SJSA1 (cell line): ENCODE measurements around the gene QRICH1. TPM values are rescaled to one million over a fixed set of nuclear protein-coding genes. Genes with fewer than 3 reads are reported as not detected.

ENCODE experiments used
- DNase-seq, 2 experiments: peaks; one replicate each; pipeline ENCODE4 v3.0.0-alpha.2; 2015 to 2020; ENCODE audit warnings: low spot score in 2 of 2, low read depth in 1 of 2
- H3K27ac ChIP-seq: fragments of 250-450 bp; sonication (Bioruptor Pico); 2 replicates; pipeline ENCODE4 v1.5.1; 2020; ENCODE audit warnings: mild to moderate bottlenecking, moderate library complexity
- H3K27me3 ChIP-seq: fragments of 250-450 bp; sonication (Bioruptor Pico); replicated peaks from 2 replicates; pipeline ENCODE4 v1.5.1; 2020; ENCODE audit warnings: mild to moderate bottlenecking, moderate library complexity
- H3K36me3 ChIP-seq: fragments of 250-450 bp; sonication (Bioruptor Pico); 2 replicates; pipeline ENCODE4 v1.5.1; 2020; ENCODE audit warnings: mild to moderate bottlenecking
- H3K4me1 ChIP-seq: fragments of 250-450 bp; sonication (Bioruptor Pico); replicated peaks from 2 replicates; pipeline ENCODE4 v1.6.1; 2021; ENCODE audit warnings: mild to moderate bottlenecking
- H3K4me3 ChIP-seq: fragments of 250-450 bp; sonication (Bioruptor Pico); 2 replicates; pipeline ENCODE4 v1.5.1; 2020; ENCODE audit warnings: mild to moderate bottlenecking
- H3K9me3 ChIP-seq: fragments of 250-450 bp; sonication (Bioruptor Pico); replicated peaks from 2 replicates; pipeline ENCODE4 v1.5.1; 2020; ENCODE audit warnings: mild to moderate bottlenecking
- total RNA-seq: library from RNA; depleted of rRNA; stranded (reverse); fragments of >200 nt; shearing (Covaris generic); gene quantifications from 2 replicates; pipeline ENCODE4 v1.2.3, GENCODE V29; 2014

QRICH1 gene
- total RNA-seq, 1 experiment from 2014 or later: 77.3 TPM

- Histone ChIP-seq H3K27me3 (no peaks in the 10 kb centered on the region), H3K36me3 (peaks cover 69% of the 10 kb centered on the region), H3K4me1 (peaks cover 35% of the 10 kb centered on the region), H3K27ac (peak overlapping the region; percentile 98), H3K4me3 (peak overlapping the region; percentile 96), H3K9me3 (no peaks in the 10 kb centered on the region)
- peak in 1 of 2 experiments; percentile 21 for DNase-seq
Measured at GRCh38 chr3:49022688-49023171, 71.1 kb downstream of the QRICH1 start.

GRCh38 chr3:49021813-49022687 lies 71.8 kb downstream of the QRICH1 start, which contains the start of gene NDUFAF3:
Gene NDUFAF3, plus strand, starts transcription at chr3:49022121. Its CDS starts 24 bp downstream, at chr3:49022145.
- DNase-seq: peak; percentile 87 to 91
- Histone ChIP-seq H3K9me3 (no peaks in the 10 kb centered on the region), H3K4me1 (peaks cover 38% of the 10 kb centered on the region), H3K27ac (peak within 1 kb of the TSS; percentile 98), H3K36me3 (peaks cover 62% of the 10 kb centered on the region), H3K4me3 (peak within 1 kb of the TSS; percentile 96), H3K27me3 (no peaks in the 10 kb centered on the region)

- Histone ChIP-seq H3K27ac (peak overlapping the region; percentile 98), H3K27me3 (no peaks in the 10 kb centered on the region), H3K36me3 (peaks cover 62% of the 10 kb centered on the region), H3K4me1 (peaks cover 37% of the 10 kb centered on the region), H3K4me3 (peak overlapping the region; percentile 96), H3K9me3 (no peaks in the 10 kb centered on the region)
- DNase-seq: peak; percentile 98
Measured at GRCh38 chr3:49021213-49021812, 72.6 kb downstream of the QRICH1 start.

- H3K4me3 ChIP-seq: peak overlapping the region; percentile 96
- no peaks in the 10 kb centered on the region for H3K9me3 ChIP-seq
- DNase-seq: peak in 1 of 2 experiments; percentile 54
- peak overlapping the region; percentile 98 for H3K27ac ChIP-seq
- peaks cover 62% of the 10 kb centered on the region for H3K36me3 ChIP-seq
- H3K27me3 ChIP-seq: no peaks in the 10 kb centered on the region
- H3K4me1 ChIP-seq: peaks cover 37% of the 10 kb centered on the region
Measured at GRCh38 chr3:49020330-49021212, 73.3 kb downstream of the QRICH1 start.

GRCh38 chr3:49019941-49020329 lies 73.9 kb downstream of the QRICH1 start:
- no peaks in the 10 kb centered on the region for H3K27me3 ChIP-seq
- no peaks in the 10 kb centered on the region for H3K9me3 ChIP-seq
- peak overlapping the region; percentile 96 for H3K4me3 ChIP-seq
- peak in 1 of 2 experiments; percentile 21 for DNase-seq
- no peak overlapping the region; the same call in 1 of the 2 replicates for H3K27ac ChIP-seq
- H3K4me1 ChIP-seq: peaks cover 37% of the 10 kb centered on the region
- H3K36me3 ChIP-seq: peaks cover 62% of the 10 kb centered on the region

GRCh38 chr3:49018707-49019006 lies 75.2 kb downstream of the QRICH1 start:
- H3K27ac ChIP-seq: peak overlapping the region; percentile 71
- H3K4me3 ChIP-seq: peak overlapping the region; percentile 78
- no peaks in the 10 kb centered on the region for H3K9me3 ChIP-seq
- no peaks in the 10 kb centered on the region for H3K27me3 ChIP-seq
- no peak for DNase-seq
- H3K36me3 ChIP-seq: peaks cover 62% of the 10 kb centered on the region
- H3K4me1 ChIP-seq: peaks cover 37% of the 10 kb centered on the region

- Histone ChIP-seq H3K4me1 (peaks cover 35% of the 10 kb centered on the region), H3K4me3 (peak within 1 kb of the TSS; percentile 78), H3K27ac (peak within 1 kb of the TSS; percentile 71), H3K9me3 (no peaks in the 10 kb centered on the region), H3K36me3 (peaks cover 62% of the 10 kb centered on the region), H3K27me3 (no peaks in the 10 kb centered on the region)
- DNase-seq: peak; percentile 58 to 68
Measured at GRCh38 chr3:49017971-49018706, 75.7 kb downstream of the QRICH1 start, which contains the start of gene DALRD3. Gene DALRD3, minus strand, starts transcription at chr3:49018580. Its CDS starts 16 bp downstream, at chr3:49018564.

GRCh38 chr3:49017229-49017970 lies 76.5 kb downstream of the QRICH1 start:
- Histone ChIP-seq H3K4me1 (peaks cover 30% of the 10 kb centered on the region), H3K9me3 (no peaks in the 10 kb centered on the region), H3K27me3 (no peaks in the 10 kb centered on the region), H3K4me3 (peak overlapping the region; percentile 78), H3K36me3 (peaks cover 61% of the 10 kb centered on the region), H3K27ac (no peak overlapping the region; the same call in 1 of the 2 replicates)
- peak in 1 of 2 experiments; percentile 19 for DNase-seq

- H3K27me3 ChIP-seq: no peaks in the 10 kb centered on the region
- no peak for DNase-seq
- H3K36me3 ChIP-seq: peaks cover 63% of the 10 kb centered on the region
- H3K27ac ChIP-seq: no peak overlapping the region
- no peaks in the 10 kb centered on the region for H3K9me3 ChIP-seq
- no peak overlapping the region for H3K4me3 ChIP-seq
- peaks cover 30% of the 10 kb centered on the region for H3K4me1 ChIP-seq
Measured at GRCh38 chr3:49016414-49017228, 77.2 kb downstream of the QRICH1 start.

- H3K27me3 ChIP-seq: no peaks in the 10 kb centered on the region
- H3K27ac ChIP-seq: no peak overlapping the region
- H3K4me1 ChIP-seq: peaks cover 30% of the 10 kb centered on the region
- no peaks in the 10 kb centered on the region for H3K9me3 ChIP-seq
- peaks cover 60% of the 10 kb centered on the region for H3K36me3 ChIP-seq
- no peak overlapping the region for H3K4me3 ChIP-seq
- DNase-seq: no peak
Measured at GRCh38 chr3:49015765-49016164, 78.1 kb downstream of the QRICH1 start.

- H3K4me1 ChIP-seq: peaks cover 29% of the 10 kb centered on the region
- H3K9me3 ChIP-seq: no peaks in the 10 kb centered on the region
- H3K4me3 ChIP-seq: no peak overlapping the region
- no peaks in the 10 kb centered on the region for H3K27me3 ChIP-seq
- H3K36me3 ChIP-seq: peaks cover 60% of the 10 kb centered on the region
- no peak for DNase-seq
- H3K27ac ChIP-seq: no peak overlapping the region
Measured at GRCh38 chr3:49015072-49015471, 78.8 kb downstream of the QRICH1 start.
